HCT116 (cell line): ENCODE data around the gene BBS9. TPM values are rescaled to one million over a fixed set of nuclear protein-coding genes. Genes with fewer than 3 reads are reported as not detected.

ENCODE experiments used
- ATAC-seq: fragments of 200-7000 bp; cut with Tn5 transposase; 2 replicates; pipeline ENCODE4 v1.9.1; 2020; ENCODE audit warnings: mild to moderate bottlenecking, moderate library complexity
- BruUV-seq: library from RNA; stranded (reverse); fragments of 400-500 nt; replicated peaks from 2 replicates; lab custom pipeline; 2021; lab: Mats Ljungman, UMichigan
- CTCF ChIA-PET: fragments of 300-600 bp; sonication (Branson Sonifier 250); formaldehyde crosslinking; loops from one replicate; lab custom pipeline; 2021; ENCODE audit warnings: antibody characterized with exemption; lab: Charles Lee
- POLR2A ChIA-PET: fragments of 300-600, 350-600 bp; sonication (Branson Sonifier 250); formaldehyde crosslinking; loops from one replicate; lab custom pipeline; 2021; ENCODE audit warnings: antibody characterized with exemption; lab: Charles Lee
- RAD21 ChIA-PET, 2 experiments: fragments of 300-600 bp; sonication (Branson Sonifier 250); formaldehyde crosslinking; loops; one replicate each; lab custom pipeline; 2023; ENCODE audit warnings: low total read pairs in 2 of 2; ENCODE audit not compliant: uncharacterized antibody in 2 of 2, unreplicated experiment in 2 of 2, low non-redundant PET in 1 of 2; lab: Charles Lee
- DNase-seq: peaks from one replicate; pipeline ENCODE4 v3.0.0-alpha.2; 2010; ENCODE audit warnings: low read depth, low spot score
- H2AFZ ChIP-seq: fragments of 200-600 bp; shearing (Covaris generic), sonication (generic); 2 replicates; pipeline ENCODE4 v1.6.1; 2017; ENCODE audit warnings: low read depth, mixed run types, mixed read lengths, antibody characterized with exemption, low read length; ENCODE audit not compliant: poor library complexity, severe bottlenecking
- H3K27ac ChIP-seq: 2 replicates; pipeline ENCODE4 v1.5.1; 2012; ENCODE audit warnings: low read depth, low read length
- H3K27me3 ChIP-seq: fragments of 200-600 bp; sonication (generic); 2 replicates; pipeline ENCODE4 v1.6.1; 2016; ENCODE audit warnings: mixed run types, low read length, mixed read lengths; ENCODE audit not compliant: insufficient read depth
- H3K36me3 ChIP-seq, 2 experiments: fragments of 200-500 bp in 1 of 2; fragments of 200-600 bp in 1 of 2; sonication (Bioruptor generic) in 1 of 2; sonication (generic) in 1 of 2; 2 replicates each; pipeline versions ENCODE4 v1.5.1 to v1.6.1; 2014 to 2016; ENCODE audit warnings: low read length in 2 of 2, inconsistent platforms in 1 of 2, mixed read lengths in 1 of 2, mixed run types in 1 of 2; ENCODE audit not compliant: insufficient read depth in 2 of 2, control insufficient read depth in 1 of 2
- H3K4me1 ChIP-seq, 2 experiments: fragments of 200-600 bp in 1 of 2; sonication (generic) in 1 of 2; 2 replicates each; pipeline versions ENCODE4 v1.5.1 to v1.6.1; 2012 to 2017; ENCODE audit warnings: low read length in 2 of 2, inconsistent platforms in 1 of 2, mild to moderate bottlenecking in 1 of 2, mixed read lengths in 1 of 2, mixed run types in 1 of 2, moderate library complexity in 1 of 2; ENCODE audit not compliant: insufficient read depth in 2 of 2, control insufficient read depth in 1 of 2
- H3K4me2 ChIP-seq: fragments of 200-600 bp; sonication (generic); 2 replicates; pipeline ENCODE4 v1.6.1; 2017; ENCODE audit warnings: mixed run types, low read length, mixed read lengths
- H3K4me3 ChIP-seq, 2 experiments: fragments of 200-600 bp in 1 of 2; sonication (generic) in 1 of 2; replicated peaks in 1 of 2; 2 replicates each; pipeline ENCODE4 v1.5.1; 2011 to 2016; ENCODE audit warnings: low read length in 2 of 2, control low read depth in 1 of 2, low read depth in 1 of 2, mild to moderate bottlenecking in 1 of 2, mixed read lengths in 1 of 2, mixed run types in 1 of 2
- H3K79me2 ChIP-seq: fragments of 200-600 bp; sonication (generic); 2 replicates; pipeline ENCODE4 v1.6.1; 2017; ENCODE audit warnings: mild to moderate bottlenecking, mixed run types, low read length, moderate library complexity, mixed read lengths; ENCODE audit not compliant: insufficient read depth
- H3K9ac ChIP-seq: fragments of 200-600 bp; sonication (generic); 2 replicates; pipeline ENCODE4 v1.6.1; 2016; ENCODE audit warnings: low read length, mixed read lengths
- H3K9me2 ChIP-seq: fragments of 200-600 bp; sonication (generic), shearing (Covaris generic); 2 replicates; pipeline ENCODE4 v1.6.1; 2017; ENCODE audit warnings: mixed run types, mild to moderate bottlenecking, moderate library complexity; ENCODE audit not compliant: insufficient read depth
- H3K9me3 ChIP-seq, 2 experiments: fragments of 200-500 bp in 1 of 2; fragments of 200-600 bp in 1 of 2; sonication (Bioruptor generic) in 1 of 2; sonication (generic) in 1 of 2; 2 replicates each; pipeline ENCODE4 v1.6.1; 2014 to 2017; ENCODE audit warnings: low read length in 2 of 2, mixed read lengths in 2 of 2, inconsistent platforms in 1 of 2, low read depth in 1 of 2, mild to moderate bottlenecking in 1 of 2, mixed run types in 1 of 2, moderate library complexity in 1 of 2; ENCODE audit not compliant: control insufficient read depth in 1 of 2, insufficient read depth in 1 of 2
- H4K20me1 ChIP-seq: fragments of 200-600 bp; sonication (generic), shearing (Covaris generic); 2 replicates; pipeline ENCODE4 v1.6.1; 2017; ENCODE audit warnings: mixed run types, mild to moderate bottlenecking, moderate library complexity; ENCODE audit not compliant: insufficient read depth
- CBX3 ChIP-seq: IDR thresholded peaks from 2 replicates; pipeline ENCODE4 v1.6.1; 2012; ENCODE audit warnings: low read depth
- CEBPB ChIP-seq: IDR thresholded peaks from 2 replicates; pipeline ENCODE4 v1.6.1; 2012; ENCODE audit warnings: low read depth
- ELF1 ChIP-seq: IDR thresholded peaks from 2 replicates; pipeline ENCODE4 v1.6.1; 2012; ENCODE audit warnings: low read depth, borderline replicate concordance
- EZH2 ChIP-seq: fragments of 200-600 bp; sonication (generic); IDR thresholded peaks from 2 replicates; pipeline ENCODE4 v1.6.1; 2017; ENCODE audit warnings: antibody characterized with exemption, mixed run types
- EZH2phosphoT487 ChIP-seq: fragments of 200-600 bp; IDR thresholded peaks from 2 replicates; pipeline ENCODE4 v1.6.1; 2018; ENCODE audit warnings: antibody characterized with exemption, borderline replicate concordance
- FOSL1 ChIP-seq: IDR thresholded peaks from 2 replicates; pipeline ENCODE4 v1.6.1; 2012; ENCODE audit warnings: low read depth
- POLR2A ChIP-seq: IDR thresholded peaks from 2 replicates; pipeline ENCODE4 v1.7.0; 2011; ENCODE audit warnings: borderline replicate concordance; ENCODE audit not compliant: insufficient read depth, insufficient read length; ENCODE audit errors: extremely low read depth
- POLR2AphosphoS5 ChIP-seq: IDR thresholded peaks from 2 replicates; pipeline ENCODE4 v1.6.1; 2011; ENCODE audit warnings: mild to moderate bottlenecking, low read depth, low read length, moderate library complexity
- RAD21 ChIP-seq: IDR thresholded peaks from 2 replicates; pipeline ENCODE4 v1.6.1; 2012; ENCODE audit warnings: low read depth, mild to moderate bottlenecking
- SIN3A ChIP-seq: IDR thresholded peaks from 2 replicates; pipeline ENCODE4 v1.6.1; 2012; ENCODE audit warnings: low read depth
- SP1 ChIP-seq: IDR thresholded peaks from 2 replicates; pipeline ENCODE4 v1.6.1; 2012; ENCODE audit warnings: low read depth
- SRF ChIP-seq: IDR thresholded peaks from 2 replicates; pipeline ENCODE4 v1.6.1; 2012; ENCODE audit warnings: low read depth
- TCF7L2 ChIP-seq: IDR thresholded peaks from 2 replicates; pipeline ENCODE4 v1.7.0; 2011; ENCODE audit warnings: borderline replicate concordance, inconsistent platforms; ENCODE audit not compliant: insufficient read depth, insufficient read length; ENCODE audit errors: extremely low read depth
- YY1 ChIP-seq: IDR thresholded peaks from 2 replicates; pipeline ENCODE4 v1.6.1; 2011; ENCODE audit warnings: low read length, low read depth, moderate library complexity, mild to moderate bottlenecking; ENCODE audit not compliant: insufficient replicate concordance; ENCODE audit errors: extremely low read depth
- ZFX ChIP-seq: fragments of 450-650 bp; IDR thresholded peaks from 2 replicates; pipeline ENCODE4 v1.6.1; 2017
- ZNF274 ChIP-seq: fragments of 200-500 bp; sonication (Bioruptor generic); IDR thresholded peaks from 2 replicates; pipeline ENCODE4 v1.6.1; 2014; ENCODE audit warnings: mild to moderate bottlenecking, low read depth, low read length, inconsistent platforms
- intact Hi-C: fragments of 100-400 bp; cut with micrococcal nuclease; formaldehyde crosslinking; loops from 2 replicates; pipeline ENCODE4 v1.10.0; 2022
- total RNA-seq: library from RNA; stranded (reverse); gene quantifications from one replicate; pipeline ENCODE4 v1.2.1, GENCODE V29; 2021; ENCODE audit not compliant: unreplicated experiment
- TF ChIP-seq, protein P1 (sequence below): IDR thresholded peaks from 2 replicates; pipeline ENCODE4 v1.6.1; 2011; ENCODE audit warnings: mild to moderate bottlenecking, low read length, moderate library complexity; ENCODE audit not compliant: insufficient replicate concordance; ENCODE audit errors: extremely low read depth
- TF ChIP-seq, protein P2 (sequence below): IDR thresholded peaks from 2 replicates; pipeline ENCODE4 v1.6.1; 2012
- TF ChIP-seq, protein P3 (sequence below), 3 experiments: fragments of 200-600 bp in 1 of 3; sonication (generic) in 1 of 3; IDR thresholded peaks in 2 of 3; conservative IDR thresholded peaks in 1 of 3; 2 replicates each; pipeline ENCODE4 v1.5.1; 2012 to 2017; ENCODE audit warnings: low read depth in 2 of 3, low read length in 2 of 3, antibody characterized with exemption in 1 of 3, borderline replicate concordance in 1 of 3, control low read depth in 1 of 3, mild to moderate bottlenecking in 1 of 3, mixed read lengths in 1 of 3, mixed run types in 1 of 3, moderate library complexity in 1 of 3; ENCODE audit not compliant: insufficient read depth in 1 of 3
- TF ChIP-seq, protein P4 (sequence below): IDR thresholded peaks from 2 replicates; pipeline ENCODE4 v1.6.1; 2012; ENCODE audit warnings: low read depth

Gene BBS9
- total RNA-seq, 1 experiment from 2014 or later, result 7.1 TPM

- intact Hi-C loops, result no loop called here
- H3K9me2 ChIP-seq, result no peaks in the 10 kb centered on the region
- RAD21 ChIA-PET, result no interaction called here
These were observed 467.3 kb downstream of the BBS9 start for GRCh38 chr7:33596686-33597085.

More at GRCh38 chr7:33596686-33597085, 467.3 kb downstream of the BBS9 start:
- no TSS peak for BruUV-seq
- Histone ChIP-seq H3K27me3 (no peaks in the 10 kb centered on the region), H3K9ac (no peak overlapping the region), H3K79me2 (no peaks in the 10 kb centered on the region), H3K4me3 (no peak overlapping the region), H3K4me1 (no peaks in the 10 kb centered on the region), H3K9me3 (no peaks in the 10 kb centered on the region), H3K4me2 (no peak overlapping the region), H3K36me3 (no peaks in the 10 kb centered on the region), H3K27ac (no peak overlapping the region), H2AFZ (no peak overlapping the region), H4K20me1 (no peaks in the 10 kb centered on the region)
- ATAC-seq (no peak), DNase-seq (no peak)
- ChIA-PET CTCF (no interaction called here), POLR2A (no interaction called here)
- no peak for TF ChIP-seq RAD21
- no peak for TF ChIP-seq ZFX
- TF ChIP-seq TCF7L2, result no peak
- TF ChIP-seq CBX3, result no peak
- TF ChIP-seq POLR2A, result no peak
- TF ChIP-seq ZNF274, result no peak
- TF ChIP-seq CEBPB, result no peak
- no peak for TF ChIP-seq ELF1
- no peak for TF ChIP-seq EZH2
- TF ChIP-seq, protein P1, sequence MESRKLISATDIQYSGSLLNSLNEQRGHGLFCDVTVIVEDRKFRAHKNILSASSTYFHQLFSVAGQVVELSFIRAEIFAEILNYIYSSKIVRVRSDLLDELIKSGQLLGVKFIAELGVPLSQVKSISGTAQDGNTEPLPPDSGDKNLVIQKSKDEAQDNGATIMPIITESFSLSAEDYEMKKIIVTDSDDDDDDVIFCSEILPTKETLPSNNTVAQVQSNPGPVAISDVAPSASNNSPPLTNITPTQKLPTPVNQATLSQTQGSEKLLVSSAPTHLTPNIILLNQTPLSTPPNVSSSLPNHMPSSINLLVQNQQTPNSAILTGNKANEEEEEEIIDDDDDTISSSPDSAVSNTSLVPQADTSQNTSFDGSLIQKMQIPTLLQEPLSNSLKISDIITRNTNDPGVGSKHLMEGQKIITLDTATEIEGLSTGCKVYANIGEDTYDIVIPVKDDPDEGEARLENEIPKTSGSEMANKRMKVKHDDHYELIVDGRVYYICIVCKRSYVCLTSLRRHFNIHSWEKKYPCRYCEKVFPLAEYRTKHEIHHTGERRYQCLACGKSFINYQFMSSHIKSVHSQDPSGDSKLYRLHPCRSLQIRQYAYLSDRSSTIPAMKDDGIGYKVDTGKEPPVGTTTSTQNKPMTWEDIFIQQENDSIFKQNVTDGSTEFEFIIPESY, result no peak
- TF ChIP-seq, protein P2, sequence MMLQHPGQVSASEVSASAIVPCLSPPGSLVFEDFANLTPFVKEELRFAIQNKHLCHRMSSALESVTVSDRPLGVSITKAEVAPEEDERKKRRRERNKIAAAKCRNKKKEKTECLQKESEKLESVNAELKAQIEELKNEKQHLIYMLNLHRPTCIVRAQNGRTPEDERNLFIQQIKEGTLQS, result no peak
- TF ChIP-seq, protein P3, sequence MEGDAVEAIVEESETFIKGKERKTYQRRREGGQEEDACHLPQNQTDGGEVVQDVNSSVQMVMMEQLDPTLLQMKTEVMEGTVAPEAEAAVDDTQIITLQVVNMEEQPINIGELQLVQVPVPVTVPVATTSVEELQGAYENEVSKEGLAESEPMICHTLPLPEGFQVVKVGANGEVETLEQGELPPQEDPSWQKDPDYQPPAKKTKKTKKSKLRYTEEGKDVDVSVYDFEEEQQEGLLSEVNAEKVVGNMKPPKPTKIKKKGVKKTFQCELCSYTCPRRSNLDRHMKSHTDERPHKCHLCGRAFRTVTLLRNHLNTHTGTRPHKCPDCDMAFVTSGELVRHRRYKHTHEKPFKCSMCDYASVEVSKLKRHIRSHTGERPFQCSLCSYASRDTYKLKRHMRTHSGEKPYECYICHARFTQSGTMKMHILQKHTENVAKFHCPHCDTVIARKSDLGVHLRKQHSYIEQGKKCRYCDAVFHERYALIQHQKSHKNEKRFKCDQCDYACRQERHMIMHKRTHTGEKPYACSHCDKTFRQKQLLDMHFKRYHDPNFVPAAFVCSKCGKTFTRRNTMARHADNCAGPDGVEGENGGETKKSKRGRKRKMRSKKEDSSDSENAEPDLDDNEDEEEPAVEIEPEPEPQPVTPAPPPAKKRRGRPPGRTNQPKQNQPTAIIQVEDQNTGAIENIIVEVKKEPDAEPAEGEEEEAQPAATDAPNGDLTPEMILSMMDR (IDR thresholded peaks at IDR 0.05 in 2 of 3, conservative IDR thresholded peaks at IDR 0.05 in 1 of 3; ENCODE audit: borderline replicate concordance in 1 of 3, insufficient read depth in 1 of 3, low read depth in 2 of 3, low read length in 2 of 3), result no peak
- no peak for TF ChIP-seq EZH2phosphoT487
- no peak for TF ChIP-seq SIN3A
- no peak for TF ChIP-seq SP1
- TF ChIP-seq, protein P4, sequence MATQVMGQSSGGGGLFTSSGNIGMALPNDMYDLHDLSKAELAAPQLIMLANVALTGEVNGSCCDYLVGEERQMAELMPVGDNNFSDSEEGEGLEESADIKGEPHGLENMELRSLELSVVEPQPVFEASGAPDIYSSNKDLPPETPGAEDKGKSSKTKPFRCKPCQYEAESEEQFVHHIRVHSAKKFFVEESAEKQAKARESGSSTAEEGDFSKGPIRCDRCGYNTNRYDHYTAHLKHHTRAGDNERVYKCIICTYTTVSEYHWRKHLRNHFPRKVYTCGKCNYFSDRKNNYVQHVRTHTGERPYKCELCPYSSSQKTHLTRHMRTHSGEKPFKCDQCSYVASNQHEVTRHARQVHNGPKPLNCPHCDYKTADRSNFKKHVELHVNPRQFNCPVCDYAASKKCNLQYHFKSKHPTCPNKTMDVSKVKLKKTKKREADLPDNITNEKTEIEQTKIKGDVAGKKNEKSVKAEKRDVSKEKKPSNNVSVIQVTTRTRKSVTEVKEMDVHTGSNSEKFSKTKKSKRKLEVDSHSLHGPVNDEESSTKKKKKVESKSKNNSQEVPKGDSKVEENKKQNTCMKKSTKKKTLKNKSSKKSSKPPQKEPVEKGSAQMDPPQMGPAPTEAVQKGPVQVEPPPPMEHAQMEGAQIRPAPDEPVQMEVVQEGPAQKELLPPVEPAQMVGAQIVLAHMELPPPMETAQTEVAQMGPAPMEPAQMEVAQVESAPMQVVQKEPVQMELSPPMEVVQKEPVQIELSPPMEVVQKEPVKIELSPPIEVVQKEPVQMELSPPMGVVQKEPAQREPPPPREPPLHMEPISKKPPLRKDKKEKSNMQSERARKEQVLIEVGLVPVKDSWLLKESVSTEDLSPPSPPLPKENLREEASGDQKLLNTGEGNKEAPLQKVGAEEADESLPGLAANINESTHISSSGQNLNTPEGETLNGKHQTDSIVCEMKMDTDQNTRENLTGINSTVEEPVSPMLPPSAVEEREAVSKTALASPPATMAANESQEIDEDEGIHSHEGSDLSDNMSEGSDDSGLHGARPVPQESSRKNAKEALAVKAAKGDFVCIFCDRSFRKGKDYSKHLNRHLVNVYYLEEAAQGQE, result no peak
- no peak for TF ChIP-seq YY1
- no peak for TF ChIP-seq SRF
- TF ChIP-seq POLR2AphosphoS5, result no peak
- no peak for TF ChIP-seq FOSL1
